CD14-positive monocyte (primary cell): Measurements from ENCODE around the gene PELI2. TPM values are rescaled to one million over a fixed set of nuclear protein-coding genes. Genes with fewer than 3 reads are reported as not detected.

Source experiments
- DNase-seq, 3 donors: peaks; one replicate each; pipeline ENCODE4 v3.0.0-alpha.2; 2011 to 2022
- H2AFZ ChIP-seq: 2 replicates; pipeline ENCODE4 v1.6.0; 2012; ENCODE audit warnings: mild to moderate bottlenecking, low read depth, low read length, inconsistent platforms; ENCODE audit not compliant: insufficient read depth, poor library complexity, severe bottlenecking
- H3K27ac ChIP-seq, 2 donors: 1 replicate in 1 of 2; 2 replicates in 1 of 2; pipeline ENCODE4 v1.5.1; 2012 to 2013; ENCODE audit warnings: low read length in 2 of 2, control low read depth in 1 of 2, inconsistent platforms in 1 of 2, low read depth in 1 of 2, mild to moderate bottlenecking in 1 of 2
- H3K27me3 ChIP-seq, 2 donors: one replicate each; pipeline versions ENCODE4 v1.6.0 to v1.6.1; 2011 to 2013; ENCODE audit warnings: low read length in 2 of 2; ENCODE audit not compliant: control insufficient read depth in 2 of 2, insufficient read depth in 2 of 2
- H3K36me3 ChIP-seq, 2 donors: replicated peaks in 1 of 2; 1 replicate in 1 of 2; 2 replicates in 1 of 2; pipeline versions ENCODE4 v1.5.1 to v1.6.1; 2012 to 2013; ENCODE audit warnings: low read length in 2 of 2, control low read depth in 1 of 2, inconsistent platforms in 1 of 2, mild to moderate bottlenecking in 1 of 2; ENCODE audit not compliant: insufficient read depth in 2 of 2, control insufficient read depth in 1 of 2
- H3K4me1 ChIP-seq, 2 donors: 1 replicate in 1 of 2; 2 replicates in 1 of 2; pipeline versions ENCODE4 v1.5.1 to v1.6.1; 2012 to 2013; ENCODE audit warnings: low read length in 2 of 2, control low read depth in 1 of 2, inconsistent platforms in 1 of 2, mild to moderate bottlenecking in 1 of 2, moderate library complexity in 1 of 2; ENCODE audit not compliant: insufficient read depth in 2 of 2, control insufficient read depth in 1 of 2
- H3K4me2 ChIP-seq: replicated peaks from 2 replicates; pipeline ENCODE3; 2012; ENCODE audit warnings: low read length, moderate library complexity, mild to moderate bottlenecking; ENCODE audit not compliant: poor library complexity, severe bottlenecking; ENCODE audit errors: extremely low read depth
- H3K4me3 ChIP-seq, 3 experiments: fragments of 200-600 bp in 1 of 3; sonication (generic) in 1 of 3; replicated peaks in 1 of 3; 1 replicate in 2 of 3; 2 replicates in 1 of 3; pipeline ENCODE4 v1.5.1; 2011 to 2013; ENCODE audit warnings: low read length in 3 of 3, mild to moderate bottlenecking in 3 of 3, control low read depth in 2 of 3, low read depth in 2 of 3, inconsistent platforms in 1 of 3, moderate library complexity in 1 of 3
- H3K79me2 ChIP-seq: 2 replicates; pipeline ENCODE4 v1.6.0; 2012; ENCODE audit warnings: mild to moderate bottlenecking, control low read depth, inconsistent platforms, low read length, moderate library complexity; ENCODE audit not compliant: insufficient read depth
- H3K9ac ChIP-seq: 2 replicates; pipeline ENCODE4 v1.6.0; 2017; ENCODE audit warnings: low read length, mild to moderate bottlenecking; ENCODE audit not compliant: insufficient read depth, poor library complexity, severe bottlenecking
- H3K9me3 ChIP-seq, 2 donors: replicated peaks in 1 of 2; 1 replicate in 1 of 2; 2 replicates in 1 of 2; pipeline versions ENCODE4 v1.5.1 to v1.6.1; 2012 to 2013; ENCODE audit warnings: low read length in 2 of 2, control low read depth in 1 of 2; ENCODE audit not compliant: control insufficient read depth in 1 of 2, insufficient read depth in 1 of 2
- H4K20me1 ChIP-seq: 2 replicates; pipeline ENCODE4 v1.6.0; 2012; ENCODE audit warnings: mild to moderate bottlenecking, low read length, control low read depth, moderate library complexity; ENCODE audit not compliant: insufficient read depth
- H3K27ac Mint-ChIP-seq, 7 donors: one replicate each; pipeline ENCODE4 v1.8.0; 2020; ENCODE audit warnings: mild to moderate bottlenecking in 7 of 7, mixed read lengths in 7 of 7, moderate library complexity in 6 of 7, inconsistent platforms in 2 of 7
- H3K27me3 Mint-ChIP-seq, 3 donors: one replicate each; pipeline ENCODE4 v1.8.0; 2021 to 2022; ENCODE audit warnings: low read depth in 3 of 3, mild to moderate bottlenecking in 3 of 3, mixed read lengths in 3 of 3, moderate library complexity in 3 of 3, inconsistent platforms in 1 of 3
- H3K36me3 Mint-ChIP-seq, 2 donors: one replicate each; pipeline ENCODE4 v1.8.0; 2020; ENCODE audit warnings: mixed read lengths in 2 of 2, inconsistent platforms in 1 of 2, mild to moderate bottlenecking in 1 of 2
- H3K4me1 Mint-ChIP-seq: one replicate; pipeline ENCODE4 v1.8.0; 2020; ENCODE audit warnings: mild to moderate bottlenecking, mixed read lengths
- H3K4me3 Mint-ChIP-seq, 2 donors: one replicate each; pipeline ENCODE4 v1.8.0; 2020; ENCODE audit warnings: mild to moderate bottlenecking in 2 of 2, mixed read lengths in 2 of 2, moderate library complexity in 1 of 2
- H3K9me3 Mint-ChIP-seq, 7 donors: one replicate each; pipeline ENCODE4 v1.8.0; 2020 to 2022; ENCODE audit warnings: mixed read lengths in 7 of 7, mild to moderate bottlenecking in 6 of 7, moderate library complexity in 6 of 7, inconsistent platforms in 2 of 7
- whole genome bisulfite sequencing: methylation state at CpG from one replicate; pipeline ENCODE4 v1.1.5; 2013; ENCODE audit warnings: missing lambda C conversion rate; ENCODE audit not compliant: insufficient coverage; 5-methylcytosine and 5-hydroxymethylcytosine counted together
- intact Hi-C, 2 donors: fragments of 100-400 bp; cut with micrococcal nuclease; formaldehyde crosslinking; loops; one replicate each; pipeline versions ENCODE4 v1.15.0 to v1.15.1; 2023
- polyA plus RNA-seq, 3 donors: library from polyadenylated mRNA; depleted of rRNA in 1 of 3; unstranded in 2 of 3; stranded (reverse) in 1 of 3; fragments of 300-500 nt in 2 of 3; fragments of >200 nt in 1 of 3; fragmentation: Illumina TruSeq in 2 of 3; gene quantifications; 1 replicate in 2 of 3; 2 replicates in 1 of 3; pipeline ENCODE4 v1.2.3, GENCODE V29; 2012 to 2021
- TF ChIP-seq, protein P1 (sequence below): fragments of 200-600 bp; IDR thresholded peaks from one replicate; pipeline ENCODE4 v1.8.0; 2022; ENCODE audit warnings: antibody characterized with exemption, mild to moderate bottlenecking

The PELI2 gene
- polyA plus RNA-seq, 3 donors, result 10.1 to 35.8 (median 12.5) TPM

GRCh38 chr14:56224229-56224628, 106.0 kb downstream of the PELI2 start:
- Mint-ChIP-seq H3K27ac (peak overlapping the region in 1 of 7 donors; percentile 12), H3K4me1 (peaks cover 23% of the 10 kb centered on the region)

DNA sequence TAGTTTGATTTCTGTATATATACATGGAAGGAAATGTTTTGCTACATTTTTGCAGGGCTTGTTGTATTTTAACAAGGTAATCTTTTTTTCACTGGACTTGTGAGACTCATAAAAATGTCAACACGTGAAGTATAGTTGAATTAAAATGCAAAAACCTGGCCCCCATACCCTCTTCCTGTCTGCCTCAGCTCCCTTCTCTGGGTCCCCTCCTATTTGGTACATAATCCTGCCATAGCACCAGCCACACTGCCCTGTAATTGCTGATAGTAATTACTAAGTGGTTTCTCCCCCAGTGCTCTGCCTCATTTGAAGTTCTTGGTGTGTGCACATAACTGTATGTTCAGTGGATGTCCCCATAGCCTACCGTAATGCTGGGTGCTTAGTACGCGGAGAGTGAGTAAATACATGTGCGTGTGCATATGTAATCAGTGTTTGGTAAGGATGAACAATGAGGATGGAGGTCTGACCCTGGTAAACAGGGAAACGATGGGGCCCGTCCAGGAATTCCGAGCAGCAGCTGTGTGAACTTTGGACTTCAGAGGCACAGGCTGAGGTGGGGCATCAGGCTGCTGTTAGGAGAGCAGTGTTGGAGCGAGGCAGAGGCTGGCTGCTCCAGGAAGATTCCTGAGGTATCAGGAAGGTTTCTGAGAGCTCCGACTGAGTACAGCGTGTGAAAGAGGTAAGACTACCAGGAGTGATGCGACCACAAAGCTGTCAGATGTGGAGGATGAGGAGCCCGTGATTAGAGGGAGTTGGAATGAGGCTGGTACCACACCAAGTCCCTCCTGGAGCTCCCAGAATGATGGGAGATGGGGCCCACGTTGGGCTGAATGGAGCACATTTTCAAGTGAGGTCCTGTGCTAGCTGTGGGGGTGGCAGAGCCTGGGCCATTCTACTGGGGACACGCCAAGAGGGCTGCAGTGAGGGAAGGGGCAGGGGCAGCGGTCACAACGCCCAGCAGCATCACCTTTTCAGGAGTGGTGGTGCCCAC, 106.8 kb downstream of the PELI2 start:
- no peak for DNase-seq
- Histone ChIP-seq H3K79me2 (peaks cover 37% of the 10 kb centered on the region), H3K4me1 (peaks cover 0 to 5% of the 10 kb centered on the region in 2 donors), H3K36me3 (peaks cover 4 to 27% of the 10 kb centered on the region in 2 donors), H3K9me3 (no peaks in the 10 kb centered on the region), H2AFZ (no peak overlapping the region), H3K9ac (no peak overlapping the region), H4K20me1 (peaks cover 77% of the 10 kb centered on the region), H3K27ac (no peak overlapping the region), H3K27me3 (no peaks in the 10 kb centered on the region), H3K4me3 (no peak overlapping the region), H3K4me2 (no peak overlapping the region)
- H3K36me3 Mint-ChIP-seq, result peaks cover 36 to 40% of the 10 kb centered on the region in 2 donors
- TF ChIP-seq, protein P1, sequence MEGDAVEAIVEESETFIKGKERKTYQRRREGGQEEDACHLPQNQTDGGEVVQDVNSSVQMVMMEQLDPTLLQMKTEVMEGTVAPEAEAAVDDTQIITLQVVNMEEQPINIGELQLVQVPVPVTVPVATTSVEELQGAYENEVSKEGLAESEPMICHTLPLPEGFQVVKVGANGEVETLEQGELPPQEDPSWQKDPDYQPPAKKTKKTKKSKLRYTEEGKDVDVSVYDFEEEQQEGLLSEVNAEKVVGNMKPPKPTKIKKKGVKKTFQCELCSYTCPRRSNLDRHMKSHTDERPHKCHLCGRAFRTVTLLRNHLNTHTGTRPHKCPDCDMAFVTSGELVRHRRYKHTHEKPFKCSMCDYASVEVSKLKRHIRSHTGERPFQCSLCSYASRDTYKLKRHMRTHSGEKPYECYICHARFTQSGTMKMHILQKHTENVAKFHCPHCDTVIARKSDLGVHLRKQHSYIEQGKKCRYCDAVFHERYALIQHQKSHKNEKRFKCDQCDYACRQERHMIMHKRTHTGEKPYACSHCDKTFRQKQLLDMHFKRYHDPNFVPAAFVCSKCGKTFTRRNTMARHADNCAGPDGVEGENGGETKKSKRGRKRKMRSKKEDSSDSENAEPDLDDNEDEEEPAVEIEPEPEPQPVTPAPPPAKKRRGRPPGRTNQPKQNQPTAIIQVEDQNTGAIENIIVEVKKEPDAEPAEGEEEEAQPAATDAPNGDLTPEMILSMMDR, result no peak
- H3K27ac Mint-ChIP-seq, result peak overlapping the region in 2 of 7 donors; percentile 4 to 57
- WGBS, result 96% methylated on average over 15 of the region's 17 CpGs
- no peaks in the 10 kb centered on the region for H3K27me3 Mint-ChIP-seq
- H3K9me3 Mint-ChIP-seq, result peaks cover 2 to 15% (median 6%) of the 10 kb centered on the region in 7 donors
- H3K4me3 Mint-ChIP-seq, result no peak overlapping the region
- intact Hi-C loops, result no loop called here
- peaks cover 20% of the 10 kb centered on the region for H3K4me1 Mint-ChIP-seq

More at GRCh38 chr14:56224229-56224628, 106.0 kb downstream of the PELI2 start:
- H4K20me1 ChIP-seq, result peaks cover 85% of the 10 kb centered on the region
- no peak overlapping the region for H2AFZ ChIP-seq
- H3K9me3 ChIP-seq, result no peaks in the 10 kb centered on the region
- no peaks in the 10 kb centered on the region for H3K27me3 ChIP-seq
- Mint-ChIP-seq H3K36me3 (peaks cover 29 to 40% of the 10 kb centered on the region in 2 donors), H3K4me3 (no peak overlapping the region), H3K9me3 (peaks cover 0 to 14% (median 4%) of the 10 kb centered on the region in 7 donors), H3K27me3 (no peaks in the 10 kb centered on the region)
- no peak overlapping the region for H3K9ac ChIP-seq
- H3K36me3 ChIP-seq, result peaks cover 4 to 27% of the 10 kb centered on the region in 2 donors
- intact Hi-C loops, result no loop called here
- no peak overlapping the region for H3K4me2 ChIP-seq
- no CpG with 5 or more reads among the region's 1 CpG for WGBS
- TF ChIP-seq, protein P1, result no peak
- H3K79me2 ChIP-seq, result peaks cover 38% of the 10 kb centered on the region
- H3K27ac ChIP-seq, result no peak overlapping the region
- DNase-seq, result no peak
- H3K4me3 ChIP-seq, result no peak overlapping the region
- peaks cover 0 to 8% of the 10 kb centered on the region in 2 donors for H3K4me1 ChIP-seq
